ENCODE measurements around the gene LIMK2.
A peak's percentile ranks its signal among the peaks of the same experiment; 100 is the strongest.
"Not testable (repeated sequence)": the region's sequence is repeated elsewhere in the genome, so short reads cannot be mapped to it uniquely, and the experiment has no call there.

Gene LIMK2

DNA sequence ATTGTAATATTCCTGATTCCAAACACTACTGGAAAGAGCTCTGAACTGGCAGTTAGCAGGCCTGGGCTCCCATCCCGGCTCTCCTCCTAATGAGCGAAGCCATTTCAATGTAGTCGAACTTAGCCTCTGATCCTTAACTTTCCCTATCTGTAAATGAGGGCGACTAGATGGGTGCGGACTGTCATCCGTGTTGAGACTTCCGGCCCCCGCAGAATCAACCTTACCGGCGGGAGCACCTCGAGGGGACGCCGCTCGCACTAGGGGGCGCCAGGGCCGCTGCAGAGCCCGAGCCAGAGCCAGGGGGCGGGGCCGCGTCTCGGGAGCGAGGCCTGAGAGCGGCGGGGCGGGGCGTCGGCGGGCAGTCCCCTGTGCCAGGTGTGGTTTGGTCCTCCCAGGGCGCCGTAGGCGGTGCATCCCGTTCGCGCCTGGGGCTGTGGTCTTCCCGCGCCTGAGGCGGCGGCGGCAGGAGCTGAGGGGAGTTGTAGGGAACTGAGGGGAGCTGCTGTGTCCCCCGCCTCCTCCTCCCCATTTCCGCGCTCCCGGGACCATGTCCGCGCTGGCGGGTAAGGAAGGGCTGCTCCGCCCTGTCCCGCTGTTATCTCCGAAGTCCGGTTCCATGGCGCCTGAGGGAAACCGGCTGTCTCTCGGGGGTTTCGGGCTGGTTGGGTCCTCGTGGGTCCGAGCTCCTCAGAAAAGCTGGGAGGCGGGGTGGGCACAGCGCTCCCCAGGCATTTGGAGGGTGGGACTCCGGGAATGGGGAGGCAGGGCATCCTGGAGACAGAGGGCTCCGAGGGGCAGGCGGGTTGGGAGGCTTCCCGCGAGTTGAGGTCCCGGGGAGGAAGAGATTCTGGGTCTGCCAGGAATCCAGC is at the start of gene LIMK2:
TSS of gene LIMK2 (plus strand) at position 437 of the 869 bp plus-strand sequence. CDS start at position 548, 111 bp downstream.
- peak; percentile 88 to 91 for DNase-seq

DNA sequence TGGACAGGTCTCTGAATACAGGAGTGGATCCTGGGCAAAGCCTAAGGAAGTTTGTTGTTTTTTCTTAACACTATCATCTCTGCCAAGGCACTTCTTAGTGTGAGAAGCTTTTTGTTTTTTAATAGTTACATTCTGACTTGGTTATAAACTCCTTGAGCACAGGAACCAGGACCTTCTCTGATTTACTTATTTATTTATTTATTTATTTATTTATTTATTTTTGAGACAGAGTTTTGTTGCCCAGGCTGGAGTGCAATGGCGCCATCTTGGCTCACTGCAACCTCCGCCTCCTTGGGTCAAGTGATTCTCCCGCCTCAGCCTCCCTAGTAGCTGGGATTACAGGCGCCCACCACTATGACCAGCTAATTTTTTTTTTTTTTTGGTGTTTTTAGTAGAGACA is 41.1 kb upstream of the LIMK2 start:
- no peak for DNase-seq

DNA sequence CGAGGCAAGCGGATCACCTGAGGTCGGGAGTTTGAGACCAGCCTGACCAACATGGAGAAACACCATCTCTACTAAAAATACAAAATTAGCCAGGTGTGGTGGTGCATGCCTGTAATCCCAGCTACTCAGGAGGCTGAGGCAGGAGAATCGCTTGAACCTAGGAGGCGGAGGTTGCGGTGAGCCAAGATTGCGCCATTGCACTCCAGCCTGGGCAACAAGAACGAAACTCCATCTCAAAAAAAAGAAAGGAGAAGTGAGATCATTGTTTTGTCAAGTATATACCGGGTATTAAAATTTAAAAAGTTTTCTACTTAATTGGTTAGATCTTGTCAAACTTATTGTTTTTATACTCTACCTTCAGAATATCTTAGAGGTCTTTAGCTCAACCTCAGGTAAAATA is 40.4 kb upstream of the LIMK2 start:
- DNase-seq = not testable (repeated sequence)

DNA sequence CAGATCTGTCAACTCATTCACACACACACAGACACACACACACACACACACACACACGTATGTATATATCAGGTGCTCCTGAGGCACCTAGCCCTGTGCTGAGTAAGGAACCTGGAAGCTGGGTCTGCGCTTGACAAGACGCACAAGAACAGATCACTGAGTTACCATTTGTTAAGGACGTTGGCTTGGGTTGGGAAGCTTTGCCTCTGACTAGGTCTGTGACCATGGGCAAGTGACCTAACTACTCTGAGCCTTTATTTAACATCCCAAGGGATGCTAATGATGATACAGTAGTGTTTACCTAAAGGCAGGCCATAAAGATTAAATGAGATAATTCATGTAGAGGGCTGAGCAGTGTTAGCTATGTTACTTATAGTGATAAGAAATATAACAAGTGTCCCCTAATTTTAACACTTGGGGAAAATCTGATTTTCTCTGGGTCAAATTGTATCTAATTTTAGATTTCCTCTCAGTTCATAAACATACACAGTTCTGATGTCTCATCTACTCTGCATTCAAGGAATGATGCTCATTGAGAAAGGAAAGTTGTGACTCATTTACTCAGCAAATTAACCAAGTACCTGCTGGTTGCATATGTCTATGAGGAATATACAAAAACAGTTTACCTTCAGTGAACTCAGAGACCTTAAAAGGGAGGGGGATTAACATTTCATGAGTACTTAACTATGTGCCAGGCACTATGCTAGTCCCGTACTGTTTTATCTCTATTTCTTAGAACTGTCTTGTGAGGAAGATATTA is 38.5 kb upstream of the LIMK2 start:
- no peak for DNase-seq

DNA sequence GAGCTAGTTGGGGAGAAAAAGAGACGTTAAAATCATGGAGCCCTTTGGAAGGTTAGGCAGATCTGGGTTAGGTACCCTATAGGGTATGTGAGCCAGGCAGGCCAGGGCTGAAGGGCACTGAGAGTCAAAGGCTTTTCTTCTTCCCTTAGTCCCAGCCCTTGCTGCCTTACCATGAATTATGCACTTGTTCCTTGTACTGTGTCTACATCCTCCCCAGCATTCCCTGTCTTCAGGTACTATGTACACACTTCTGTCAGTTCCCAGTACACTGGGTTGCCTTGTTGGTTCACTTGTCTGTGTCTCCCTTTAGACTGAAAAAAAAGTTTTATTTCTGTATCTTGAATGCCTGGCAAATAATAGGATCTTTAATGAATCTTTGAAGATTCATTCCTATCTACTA is 35.2 kb upstream of the LIMK2 start:
- no peak for DNase-seq

DNA sequence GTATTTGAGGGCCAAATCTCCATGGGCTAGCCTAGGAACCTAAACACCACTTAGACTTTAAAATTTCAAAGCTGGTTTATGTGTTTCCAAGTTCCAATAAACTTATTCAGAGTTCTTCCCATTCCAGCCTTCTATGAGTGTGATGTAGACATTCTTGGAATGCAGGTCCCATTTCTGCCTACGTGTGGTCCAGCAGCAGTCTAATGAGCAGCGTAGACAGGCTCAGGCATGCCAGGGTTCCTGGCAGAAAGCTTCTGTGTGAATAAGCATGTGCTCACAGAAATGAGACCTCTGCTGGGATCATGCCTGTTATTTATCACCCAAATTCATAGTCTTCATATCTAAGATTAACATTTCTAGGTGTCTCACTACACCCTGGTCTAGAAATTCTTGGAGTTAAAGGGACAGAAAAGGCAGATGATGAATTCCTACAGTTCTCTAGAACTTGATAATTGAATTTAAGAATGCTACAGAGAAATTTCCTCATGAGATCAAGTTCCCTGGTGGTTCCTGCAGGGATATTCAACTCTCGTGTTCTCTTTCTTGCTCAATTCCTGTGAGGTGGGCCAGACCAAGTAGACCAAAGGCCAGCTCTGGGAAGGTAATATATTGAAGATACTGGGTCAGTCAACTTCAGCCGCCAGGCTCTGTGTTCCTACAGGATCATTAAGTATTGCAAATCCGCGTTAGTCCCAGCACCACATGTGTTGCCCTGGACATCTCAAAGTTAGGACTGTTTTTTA is 34.5 kb upstream of the LIMK2 start:
- DNase-seq = no peak

DNA sequence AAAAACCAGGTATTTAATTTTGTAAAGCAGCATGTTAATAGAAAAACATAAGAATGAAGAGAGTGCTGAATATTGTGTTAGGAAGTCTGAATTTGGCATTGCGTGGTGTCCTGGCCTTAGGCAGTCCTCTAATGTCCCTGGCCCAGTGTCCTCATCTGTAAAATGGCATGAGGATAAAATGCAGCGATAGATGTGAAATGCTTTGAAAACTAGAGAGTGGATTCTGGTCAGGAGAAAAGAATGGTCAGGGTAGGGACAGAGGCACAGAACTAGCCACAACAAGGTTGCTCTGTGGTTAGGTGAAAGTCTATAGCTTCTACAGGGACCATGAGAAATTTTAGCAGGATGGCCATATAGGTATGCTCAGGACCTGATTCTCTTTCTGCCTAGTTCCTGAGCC is 33.2 kb upstream of the LIMK2 start:
- DNase-seq = no peak

DNA sequence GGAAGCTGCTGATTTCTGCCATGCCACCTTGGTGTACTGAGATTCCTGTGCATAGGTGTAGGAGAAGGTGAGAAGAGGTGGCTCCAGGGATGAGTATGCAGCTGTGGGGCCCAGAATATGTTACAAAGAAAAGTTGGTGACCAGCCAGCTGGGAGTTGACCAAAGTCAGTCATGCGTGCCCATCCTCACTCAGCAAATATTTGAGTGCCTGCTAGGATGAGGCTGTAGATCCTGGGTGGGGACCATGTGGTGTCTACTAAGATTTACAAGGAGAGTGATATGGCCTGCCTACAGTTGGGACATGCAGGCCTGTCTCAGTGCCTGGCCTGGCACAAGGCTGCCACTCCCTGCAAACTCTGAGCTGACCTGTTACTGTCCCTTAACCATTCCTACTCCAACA is 32.8 kb upstream of the LIMK2 start:
- DNase-seq = peak; percentile 9 to 50

DNA sequence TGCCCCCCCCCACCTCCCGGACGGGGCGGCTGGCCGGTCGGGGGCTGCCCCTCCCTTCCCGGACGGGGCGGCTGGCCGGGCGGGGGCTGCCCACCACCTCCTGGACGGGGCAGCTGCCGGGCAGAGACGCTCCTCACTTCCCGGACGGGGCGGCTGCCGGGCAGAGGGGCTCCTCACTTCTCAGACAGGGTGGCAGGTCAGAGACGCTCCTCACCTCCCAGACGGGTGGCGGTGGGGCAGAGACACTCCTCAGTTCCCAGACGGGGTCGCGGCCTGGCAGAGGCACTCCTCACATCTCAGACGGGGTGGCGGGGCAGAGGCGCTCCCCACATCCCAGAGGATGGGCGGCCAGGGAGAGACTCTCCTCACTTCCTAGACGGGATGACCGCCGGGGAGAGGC is 28.1 kb upstream of the LIMK2 start:
- DNase-seq = no peak

DNA sequence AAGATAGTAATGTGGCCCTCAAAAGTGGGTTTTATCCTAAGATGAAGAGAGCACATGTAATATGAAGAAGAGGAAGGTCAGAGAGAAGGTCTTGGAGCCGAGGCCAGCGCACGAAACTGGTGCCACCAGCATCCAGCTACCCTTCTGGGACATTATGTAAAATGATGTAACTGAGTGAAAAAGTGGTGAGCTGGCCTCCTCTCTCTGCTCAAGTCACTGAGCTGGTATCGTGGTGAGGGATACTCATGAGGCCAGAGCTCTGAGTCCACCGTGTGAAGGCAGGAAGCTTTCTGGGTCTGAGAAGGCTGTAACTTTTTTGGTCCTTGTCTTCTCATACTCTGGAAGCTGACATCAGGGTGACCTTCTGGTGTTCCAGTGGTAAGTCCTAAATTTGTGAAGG is 27.0 kb upstream of the LIMK2 start:
- no peak for DNase-seq

DNA sequence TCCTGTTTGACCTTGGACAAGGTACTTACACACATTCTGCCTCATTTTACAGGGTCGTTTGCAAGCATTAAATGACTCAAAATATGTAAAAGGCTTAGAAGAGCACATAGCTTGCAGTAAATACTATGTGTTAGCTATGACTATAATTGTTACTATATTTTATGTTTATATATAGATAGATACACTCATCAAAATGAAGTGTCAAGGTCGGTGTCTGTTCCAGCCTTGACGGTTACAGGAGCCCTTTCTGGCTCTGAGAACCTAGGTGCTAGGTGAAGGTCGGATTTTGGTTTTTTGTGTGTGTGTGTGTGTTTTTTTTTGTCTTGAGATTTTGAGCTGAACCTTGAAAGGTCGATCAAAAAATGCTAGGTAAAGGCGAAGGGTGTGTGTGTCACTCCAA is 24.5 kb upstream of the LIMK2 start:
- no peak for DNase-seq

DNA sequence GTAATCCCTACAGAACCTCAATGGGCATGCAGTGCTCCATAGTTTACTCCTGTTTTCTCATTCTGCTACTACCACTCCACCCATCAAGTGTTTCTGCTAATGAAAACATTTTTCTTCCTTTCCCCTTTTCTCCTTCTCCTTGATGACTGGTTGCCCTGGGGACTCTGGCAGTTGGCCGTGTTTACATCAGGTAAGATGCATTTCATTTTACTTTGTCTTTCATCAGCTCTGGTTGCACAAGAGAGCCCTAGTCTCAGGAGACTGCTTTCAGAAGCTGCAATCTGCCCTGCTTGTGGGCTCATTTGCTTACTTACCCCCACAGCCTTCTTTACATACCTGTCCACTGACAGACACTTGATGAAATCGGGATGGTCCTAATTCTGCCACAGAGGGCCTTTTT is 19.6 kb upstream of the LIMK2 start:
- no peak for DNase-seq

DNA sequence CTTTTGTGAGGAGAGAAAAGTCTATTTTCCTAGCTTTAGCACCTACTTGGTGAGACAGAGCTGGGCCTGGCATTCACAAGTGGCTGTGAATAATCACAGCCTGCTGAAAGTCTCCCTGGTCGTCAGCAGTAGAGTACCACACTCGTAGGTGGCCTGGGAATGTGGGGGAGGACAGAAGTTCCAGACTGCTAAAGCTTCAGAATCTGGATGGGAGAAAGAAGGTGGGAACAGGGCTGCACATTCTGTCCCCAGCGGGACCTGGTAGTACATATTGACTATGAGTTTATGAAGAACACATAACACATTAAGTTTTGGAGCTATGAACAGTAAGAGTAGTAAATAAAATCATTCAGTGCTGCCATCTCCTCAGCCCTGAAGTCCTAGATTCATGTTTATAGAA is 19.0 kb upstream of the LIMK2 start:
- no peak for DNase-seq

DNA sequence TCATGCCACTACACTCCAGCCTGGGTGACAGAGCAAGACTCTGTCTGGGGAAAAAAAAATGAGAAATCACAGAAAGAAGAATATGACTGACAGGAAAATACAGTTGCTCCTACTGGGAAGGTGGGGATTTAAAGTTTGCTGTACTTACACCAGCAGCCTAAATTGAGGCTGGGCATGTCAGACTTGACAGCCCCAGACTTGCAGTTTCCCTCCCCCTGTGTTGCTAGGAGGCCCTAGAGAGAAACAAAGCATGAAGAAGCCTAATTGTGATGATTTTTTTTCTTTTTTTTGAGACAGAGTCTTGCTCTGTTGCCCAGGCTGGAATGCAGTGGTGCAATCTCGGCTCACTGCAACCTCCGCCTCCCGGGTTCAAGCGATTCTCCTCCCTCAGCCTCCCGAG is 17.4 kb upstream of the LIMK2 start:
- DNase-seq = not testable (repeated sequence)

DNA sequence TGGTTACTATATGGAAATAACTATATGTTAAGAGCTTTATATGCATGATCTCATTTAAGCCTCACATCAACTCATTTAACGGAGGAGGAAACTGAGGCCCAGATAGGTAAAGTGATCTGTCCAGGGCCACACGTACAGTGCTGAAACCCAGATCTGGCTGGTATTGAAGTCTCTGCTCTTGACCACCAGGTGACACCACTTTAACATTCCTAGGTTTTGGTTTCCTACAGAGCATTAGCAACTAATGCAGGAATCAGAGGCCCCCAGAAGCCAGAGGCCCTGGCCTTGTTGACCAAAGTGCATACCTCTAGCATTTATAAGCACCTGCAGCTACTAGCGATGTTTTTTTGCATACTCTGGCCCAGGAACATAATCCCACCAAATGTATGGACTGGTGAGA is 12.9 kb upstream of the LIMK2 start:
- DNase-seq = no peak

DNA sequence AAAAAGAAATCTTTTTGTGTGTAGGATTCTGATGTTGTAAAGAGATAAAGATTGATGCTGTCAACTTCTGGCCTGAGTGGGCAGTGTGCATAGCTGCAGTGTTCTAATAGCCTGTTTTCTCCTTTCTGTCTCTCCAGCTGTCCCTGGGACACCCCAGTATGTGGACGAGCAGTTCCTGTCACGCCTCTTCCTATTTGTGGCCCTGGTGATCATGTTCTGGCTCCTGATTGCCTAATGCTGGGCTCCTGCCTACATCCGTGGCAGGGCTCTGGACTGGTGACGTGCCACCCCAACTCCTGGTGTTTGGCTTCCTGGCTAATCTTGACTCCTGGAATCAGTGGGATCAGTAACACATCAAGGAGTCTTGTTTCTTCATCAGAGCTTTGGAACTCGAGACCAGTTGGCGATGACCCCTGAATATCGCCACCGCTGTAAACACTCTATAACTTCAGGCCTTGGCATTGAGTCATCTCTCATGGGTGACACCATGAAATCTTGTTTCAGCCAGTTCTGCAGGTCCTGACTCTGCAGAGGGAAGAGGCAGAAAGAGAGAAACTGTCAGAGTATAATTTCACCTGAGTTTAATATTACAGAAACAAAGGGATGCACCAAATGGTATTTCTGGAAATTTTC is 7.6 kb upstream of the LIMK2 start:
- DNase-seq = not testable (repeated sequence)

DNA sequence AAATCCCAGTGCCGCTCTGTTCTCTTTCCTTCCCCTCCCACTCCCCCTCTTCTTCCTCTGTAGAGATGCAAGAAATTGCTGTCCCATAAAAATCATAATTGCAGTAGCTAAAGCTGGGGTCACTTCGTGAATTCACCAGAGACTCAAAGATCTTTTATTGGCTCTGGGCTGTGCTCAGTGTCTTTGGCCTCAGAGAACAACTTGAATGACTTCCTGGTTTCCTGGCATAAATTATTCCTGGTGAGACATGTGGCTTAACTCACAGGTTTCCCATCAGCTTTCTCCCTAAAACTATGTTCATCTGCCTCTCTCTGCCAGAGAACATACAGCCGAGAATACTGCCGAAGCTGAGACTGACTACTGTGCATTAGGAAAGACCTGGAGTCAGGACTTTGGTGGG is 7.0 kb upstream of the LIMK2 start:
- DNase-seq = not testable (repeated sequence)

DNA sequence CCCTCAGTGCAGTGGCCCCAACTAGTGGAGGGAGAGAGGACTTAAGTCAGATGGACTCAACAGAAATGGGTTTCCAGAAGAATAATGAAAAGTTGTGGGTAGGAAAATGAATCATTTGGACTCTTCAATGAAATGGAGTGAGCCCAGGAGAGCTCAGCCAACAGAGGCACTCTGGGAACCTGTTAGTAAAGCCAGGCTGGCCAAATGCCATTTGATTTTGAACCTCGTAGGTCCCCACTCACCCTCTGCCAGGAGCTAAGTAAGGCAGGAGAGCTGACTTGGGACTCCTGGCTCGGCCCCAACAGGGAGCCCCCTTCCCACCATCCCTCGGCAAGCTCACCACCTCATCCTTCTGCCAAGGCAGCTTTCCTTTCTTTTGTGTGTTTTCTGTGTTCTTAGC is 5.6 kb upstream of the LIMK2 start:
- not testable (repeated sequence) for DNase-seq

DNA sequence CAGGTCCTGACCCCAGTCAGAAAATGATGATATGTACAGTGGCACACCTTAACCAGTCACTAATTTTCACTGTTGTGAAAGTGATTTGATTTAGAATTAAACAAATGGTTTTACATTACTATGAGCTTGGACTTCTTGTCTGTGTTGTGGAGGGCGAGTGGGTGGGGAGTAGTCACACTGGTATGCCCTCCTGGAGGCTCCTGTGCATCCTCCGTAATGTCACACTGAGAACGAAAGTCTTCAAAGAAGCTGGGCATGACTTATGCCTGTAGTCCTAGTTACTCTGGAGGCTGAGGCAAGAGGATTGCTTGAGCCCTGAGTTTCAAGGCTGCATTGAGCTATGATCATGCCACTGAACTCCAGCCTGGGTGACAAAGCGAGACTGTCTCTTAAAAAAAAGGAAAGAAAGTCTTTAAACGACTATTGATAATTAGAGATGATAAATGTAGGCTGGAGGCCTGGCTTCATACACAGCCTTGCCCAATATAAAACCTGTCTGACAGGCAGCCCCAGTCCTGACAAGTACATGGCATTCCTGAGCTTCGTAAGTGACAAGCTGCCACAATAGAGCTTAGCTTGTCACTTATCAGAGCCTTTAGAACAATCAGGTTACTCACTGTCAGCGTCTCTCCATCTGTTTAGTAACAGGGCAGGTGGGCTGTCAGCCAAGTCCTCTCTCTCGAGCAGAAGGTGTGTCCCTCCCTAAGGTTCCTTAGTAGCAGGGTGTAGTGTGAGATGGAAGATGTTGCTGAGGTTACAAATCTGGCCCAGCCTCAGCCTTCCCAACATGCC is 5.0 kb upstream of the LIMK2 start:
- DNase-seq = no peak

DNA sequence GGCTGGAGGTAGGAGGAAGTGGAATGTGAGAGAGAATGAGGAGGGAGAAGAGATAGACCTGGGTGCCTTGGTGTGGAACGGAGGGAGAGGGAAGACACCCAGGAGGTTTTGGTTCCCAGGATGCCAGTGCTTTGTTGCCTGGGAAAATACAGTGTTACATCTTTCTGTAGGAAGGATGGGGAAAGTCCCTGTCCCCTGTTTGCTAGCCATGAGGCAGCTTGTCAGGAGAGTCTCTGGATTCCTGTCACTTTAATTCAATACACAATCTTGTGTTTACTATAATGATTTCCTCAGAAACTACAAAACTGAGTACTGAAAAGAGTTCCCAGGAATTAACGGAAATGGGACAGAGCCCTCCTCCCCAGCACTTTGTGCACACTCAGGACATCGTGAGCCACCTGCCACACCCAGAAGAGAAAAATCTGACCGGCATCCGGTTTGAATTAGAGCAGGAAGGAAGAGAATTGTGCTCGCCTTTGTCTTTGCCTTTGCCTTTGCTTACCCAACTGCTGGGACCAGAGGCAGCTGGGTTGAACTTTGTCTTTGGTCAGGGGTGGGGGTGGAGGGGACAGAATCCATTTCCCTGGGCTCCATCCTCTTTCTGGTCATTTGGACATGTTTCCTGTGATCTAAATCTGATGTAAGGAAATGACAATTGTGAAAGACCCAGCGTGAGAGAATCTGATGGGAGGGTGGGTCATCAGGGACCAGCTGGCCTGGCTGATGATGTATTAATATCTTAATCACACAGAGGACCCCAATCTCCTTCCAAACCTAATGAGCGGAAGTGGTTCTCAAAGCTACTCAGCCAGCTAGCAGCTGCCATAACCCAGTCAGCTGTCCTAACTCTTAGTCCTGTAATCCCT is 1.3 kb upstream of the LIMK2 start:
- DNase-seq = no peak

DNA sequence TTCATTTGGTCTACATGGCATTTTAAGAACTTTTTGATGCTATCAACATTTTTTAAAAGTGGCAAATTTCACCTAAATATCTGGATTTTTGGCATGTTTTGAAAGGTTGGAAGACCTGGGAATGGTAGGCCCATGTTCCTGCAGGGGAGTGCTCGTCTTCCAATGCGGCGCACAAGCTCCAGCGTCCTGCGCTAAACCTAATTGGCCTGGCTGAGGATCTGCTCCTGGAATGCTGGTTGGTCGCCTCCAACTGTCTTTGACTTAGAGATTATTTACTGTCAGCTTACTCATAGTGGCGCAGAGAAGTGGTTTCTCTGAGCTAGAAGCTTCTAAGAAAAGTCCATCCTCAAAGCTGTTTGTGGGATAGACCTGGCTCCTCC is 626 bp upstream of the LIMK2 start:
- DNase-seq = no peak
